ENCODE data around the gene STX10. TPM values are rescaled to one million over a fixed set of nuclear protein-coding genes. Genes with fewer than 3 reads are reported as not detected.

The STX10 gene
- total and polyA plus RNA-seq, 2 donors (not counting 3 experiments of a cell fraction or from before 2014, with no cell fraction given) = 63.1 to 91.6 TPM

DNA sequence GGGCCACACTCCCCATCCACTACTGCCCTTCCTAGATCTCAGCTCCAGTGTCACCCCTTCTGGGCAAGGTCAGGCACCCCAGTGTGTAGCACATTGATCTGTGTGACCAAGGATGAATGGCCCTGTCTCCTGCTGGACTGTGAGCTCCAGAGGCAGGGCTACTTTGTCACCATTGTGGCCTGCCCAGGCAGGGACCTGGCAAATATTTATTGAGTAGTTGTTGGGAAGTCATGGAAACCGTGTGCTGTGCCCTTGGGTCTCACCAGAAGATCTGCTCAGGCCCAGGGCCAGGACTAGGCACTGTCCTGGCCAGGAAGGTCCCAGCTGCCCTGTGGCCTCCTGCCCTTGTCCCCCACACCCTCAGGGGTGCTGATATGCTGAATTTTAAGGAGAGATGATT, 21.6 kb downstream of the STX10 start:
- Histone ChIP-seq H3K79me2 (ENCODE audit: control insufficient read depth, insufficient read depth, low read length) (peaks cover 82% of the 10 kb centered on the region), H3K4me3 (replicated peaks in 1 of 3; ENCODE audit: insufficient read depth in 1 of 3, low read depth in 1 of 3, low read length in 3 of 3) (no peak overlapping the region), H3K27ac (ENCODE audit: insufficient read depth, low read depth, low read length) (no peak overlapping the region), H3K9ac (replicated peaks; ENCODE audit: extremely low read depth, insufficient read depth, low read length) (no peak overlapping the region), H3K4me1 (ENCODE audit: control insufficient read depth, extremely low read depth, insufficient read depth, low read length) (no peaks in the 10 kb centered on the region), H2AFZ (ENCODE audit: low read depth, low read length) (no peak overlapping the region), H4K20me1 (replicated peaks; ENCODE audit: control insufficient read depth, extremely low read depth, insufficient read depth, low read length) (peaks cover under 1% of the 10 kb centered on the region), H3K36me3 (ENCODE audit: control insufficient read depth in 2 of 2, extremely low read depth in 1 of 2, insufficient read depth in 2 of 2, low read length in 2 of 2) (peaks cover 0 to 6% of the 10 kb centered on the region in 2 experiments), H3K27me3 (ENCODE audit: control insufficient read depth in 2 of 2, insufficient read depth in 2 of 2, low read length in 2 of 2) (no peaks in the 10 kb centered on the region), H3K9me1 (replicated peaks; ENCODE audit: control insufficient read depth, extremely low read depth, insufficient read depth, low read length) (no peaks in the 10 kb centered on the region), H3K4me2 (ENCODE audit: insufficient read depth, low read length) (no peak overlapping the region), H3K9me3 (replicated peaks; ENCODE audit: control insufficient read depth, insufficient read depth, low read length) (no peaks in the 10 kb centered on the region)
- dilution Hi-C loops (cut with MboI; ENCODE audit: extremely low pct_ligation_motif_present, low sequenced_read_pairs) = no loop called here
- intact Hi-C loops (cut with micrococcal nuclease) = no loop called here
- CTCF ChIA-PET = interaction anchor here (0.8 to 1.6 kb wide), 5 partner anchors 9 to 151 kb away, joined by 3 to 6 read pairs (median 4); no protein-coding TSS in a partner anchor
- DNase-seq (ENCODE audit: low read depth, low spot score) (no peak), FAIRE-seq (no peak)
- no TSS peak for BruUV-seq (replicated peaks)
- POLR2A ChIA-PET = no interaction called here
- TF ChIP-seq JUN (IDR thresholded peaks at IDR 0.05; ENCODE audit: borderline replicate concordance, insufficient read depth, insufficient read length, low read depth) = no peak
- TF ChIP-seq POLR2A (IDR thresholded peaks at IDR 0.05; ENCODE audit: low read depth, low read length) = no peak
- no peak for TF ChIP-seq FOS (IDR thresholded peaks at IDR 0.05; ENCODE audit: borderline replicate concordance, insufficient read depth, low read length)
- TF ChIP-seq, protein P1, sequence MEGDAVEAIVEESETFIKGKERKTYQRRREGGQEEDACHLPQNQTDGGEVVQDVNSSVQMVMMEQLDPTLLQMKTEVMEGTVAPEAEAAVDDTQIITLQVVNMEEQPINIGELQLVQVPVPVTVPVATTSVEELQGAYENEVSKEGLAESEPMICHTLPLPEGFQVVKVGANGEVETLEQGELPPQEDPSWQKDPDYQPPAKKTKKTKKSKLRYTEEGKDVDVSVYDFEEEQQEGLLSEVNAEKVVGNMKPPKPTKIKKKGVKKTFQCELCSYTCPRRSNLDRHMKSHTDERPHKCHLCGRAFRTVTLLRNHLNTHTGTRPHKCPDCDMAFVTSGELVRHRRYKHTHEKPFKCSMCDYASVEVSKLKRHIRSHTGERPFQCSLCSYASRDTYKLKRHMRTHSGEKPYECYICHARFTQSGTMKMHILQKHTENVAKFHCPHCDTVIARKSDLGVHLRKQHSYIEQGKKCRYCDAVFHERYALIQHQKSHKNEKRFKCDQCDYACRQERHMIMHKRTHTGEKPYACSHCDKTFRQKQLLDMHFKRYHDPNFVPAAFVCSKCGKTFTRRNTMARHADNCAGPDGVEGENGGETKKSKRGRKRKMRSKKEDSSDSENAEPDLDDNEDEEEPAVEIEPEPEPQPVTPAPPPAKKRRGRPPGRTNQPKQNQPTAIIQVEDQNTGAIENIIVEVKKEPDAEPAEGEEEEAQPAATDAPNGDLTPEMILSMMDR (IDR thresholded peaks at IDR 0.05; ENCODE audit: extremely low read depth in 1 of 2, insufficient read depth in 1 of 2, low read depth in 1 of 2, low read length in 2 of 2) = no peak
- TF ChIP-seq, protein P2, sequence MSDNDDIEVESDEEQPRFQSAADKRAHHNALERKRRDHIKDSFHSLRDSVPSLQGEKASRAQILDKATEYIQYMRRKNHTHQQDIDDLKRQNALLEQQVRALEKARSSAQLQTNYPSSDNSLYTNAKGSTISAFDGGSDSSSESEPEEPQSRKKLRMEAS (IDR thresholded peaks at IDR 0.05; ENCODE audit: insufficient read depth, insufficient read length) = no peak
- no peak for TF ChIP-seq EZH2 (IDR thresholded peaks at IDR 0.05; ENCODE audit: borderline replicate concordance, low read depth, low read length, severe bottlenecking)
- TF ChIP-seq MYC (IDR thresholded peaks at IDR 0.05; ENCODE audit: low read depth, low read length) = no peak
- TF ChIP-seq GATA2 (IDR thresholded peaks at IDR 0.05; ENCODE audit: insufficient read depth, insufficient read length, low read depth, low read length) = no peak
- no peak for TF ChIP-seq POLR2AphosphoS5 (IDR thresholded peaks at IDR 0.05; ENCODE audit: insufficient read depth, low read depth, low read length)

Measured in endothelial cell of umbilical vein (primary cell).